ENCODE results near the gene ARPC4.

ARPC4 gene

GRCh38 chr3:9793161-9793781 lies 389 bp downstream of the ARPC4 start:
- DNase-seq (ENCODE audit: low read depth in 2 of 2), result no peak

- no peak for DNase-seq (ENCODE audit: low read depth in 2 of 2)
Observed at GRCh38 chr3:9794400-9794799, 1.5 kb downstream of the ARPC4 start.

- no peak for DNase-seq (ENCODE audit: low read depth in 2 of 2)
Observed at GRCh38 chr3:9795207-9795606, 2.3 kb downstream of the ARPC4 start.

GRCh38 chr3:9797196-9797945 lies 4.5 kb downstream of the ARPC4 start:
- no peak for DNase-seq (ENCODE audit: low read depth in 2 of 2)

- DNase-seq (ENCODE audit: low read depth in 2 of 2), result no peak
Observed at GRCh38 chr3:9800529-9800928, 7.6 kb downstream of the ARPC4 start.

DNA sequence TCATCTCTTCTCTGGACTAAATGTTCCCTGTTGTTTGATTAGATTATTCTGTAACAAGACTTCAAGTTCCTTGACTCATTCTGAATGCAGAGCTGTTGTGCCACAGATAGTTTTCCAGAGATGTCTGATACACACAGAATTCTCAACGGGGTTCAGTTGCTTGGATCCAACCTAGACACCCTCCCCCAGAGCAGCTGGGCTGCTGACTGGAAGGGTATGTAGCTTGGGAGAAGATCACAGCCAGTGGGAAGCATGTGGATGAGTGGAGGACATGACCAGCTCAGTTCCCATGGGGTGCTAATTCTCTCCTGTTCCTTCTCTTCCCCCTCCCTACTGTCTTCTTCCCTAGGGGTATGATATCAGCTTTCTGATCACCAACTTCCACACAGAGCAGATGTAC lies 10.6 kb downstream of the ARPC4 start:
- DNase-seq (ENCODE audit: low read depth in 2 of 2), result no peak

GRCh38 chr3:9804996-9805395 lies 12.1 kb downstream of the ARPC4 start:
- DNase-seq (ENCODE audit: low read depth in 2 of 2), result no peak

DNA sequence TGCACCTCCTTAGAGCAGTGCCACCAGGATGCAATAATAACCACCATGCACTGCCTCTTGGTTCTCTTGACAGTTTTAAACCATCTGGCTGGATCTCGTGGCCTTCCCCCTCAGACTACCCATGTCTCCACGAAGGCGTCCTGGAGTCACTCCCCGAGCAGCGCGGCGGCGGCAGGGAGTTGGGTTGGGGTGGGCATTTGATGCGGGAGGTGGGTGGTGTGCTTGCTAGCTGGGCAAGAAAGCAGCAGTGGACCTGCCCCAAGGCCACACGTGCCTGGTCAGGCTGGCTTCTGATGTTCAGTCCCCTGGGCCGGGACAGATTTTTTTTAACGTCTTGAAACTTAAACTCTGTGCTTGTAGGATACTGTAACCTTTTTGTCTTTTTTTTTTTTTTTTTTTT lies 13.3 kb downstream of the ARPC4 start:
- no peak for DNase-seq (ENCODE audit: low read depth in 2 of 2)

DNA sequence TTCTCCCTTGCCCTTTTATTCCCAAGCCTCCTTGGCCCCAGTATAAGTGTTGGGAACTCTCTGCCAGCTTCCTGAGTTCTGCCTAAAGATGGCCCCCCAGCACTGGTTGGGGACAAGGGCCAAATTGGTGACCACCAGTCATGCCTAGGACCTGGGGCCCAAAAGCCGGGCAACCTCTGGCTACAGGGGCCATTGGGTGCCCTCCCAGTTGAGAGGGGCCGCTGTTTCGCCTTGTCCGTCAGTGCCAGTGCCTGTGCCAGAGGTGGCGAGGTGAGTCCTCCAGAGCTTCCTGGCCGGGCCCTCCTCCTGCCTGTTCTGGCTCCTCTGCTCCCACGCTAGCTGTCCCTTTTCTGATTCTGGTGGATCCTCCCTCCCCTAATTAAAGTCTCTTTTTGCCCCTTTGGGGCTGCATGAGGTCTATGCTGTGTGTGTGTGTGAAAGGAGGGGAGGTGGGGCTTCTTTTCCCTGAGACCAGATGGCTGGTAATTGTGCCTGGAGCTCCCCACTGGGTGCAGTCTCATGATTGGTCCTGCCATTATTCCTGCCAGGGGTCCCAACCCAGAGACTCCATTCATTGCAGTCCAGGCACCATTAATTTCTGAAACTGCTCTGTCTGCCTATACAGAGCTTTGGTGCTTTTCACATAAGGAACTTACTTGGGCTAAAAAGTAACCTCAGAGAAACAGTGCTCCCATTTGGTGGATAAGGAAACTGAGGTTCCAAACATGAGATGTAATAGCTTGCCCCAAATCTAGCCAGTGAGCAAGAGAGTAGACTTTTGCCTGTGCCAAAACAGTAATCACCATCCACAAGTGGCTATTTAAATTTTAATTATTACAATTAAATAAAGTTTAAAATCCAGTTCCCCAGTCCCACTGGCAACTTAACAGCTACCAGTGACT lies 14.1 kb downstream of the ARPC4 start:
- no peak for DNase-seq (ENCODE audit: low read depth in 2 of 2)

DNA sequence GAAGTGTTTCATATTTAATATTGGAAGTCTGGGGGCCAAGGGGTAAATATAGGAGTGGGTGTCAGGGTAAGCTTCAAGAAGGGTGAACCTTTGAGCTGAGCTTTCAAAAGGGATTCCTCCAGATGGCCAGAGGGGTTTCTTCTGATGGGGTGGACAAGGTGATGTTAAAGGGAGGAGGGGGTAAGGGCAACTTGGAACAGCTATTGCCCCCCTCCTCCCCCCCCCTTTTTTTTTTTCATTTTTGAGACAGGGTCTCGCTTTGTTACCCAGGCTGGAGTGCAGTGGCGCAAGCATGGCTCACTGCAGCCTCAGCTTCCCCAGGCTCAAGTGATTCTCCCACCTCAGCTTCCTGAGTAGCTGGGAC lies 15.1 kb downstream of the ARPC4 start:
- no peak for DNase-seq (ENCODE audit: low read depth in 2 of 2)

GRCh38 chr3:9808345-9809037 lies 15.6 kb downstream of the ARPC4 start:
- DNase-seq (ENCODE audit: low read depth in 2 of 2), result no peak

- DNase-seq (ENCODE audit: low read depth in 2 of 2), result no peak
Observed at GRCh38 chr3:9809239-9809614, 16.3 kb downstream of the ARPC4 start.

DNA sequence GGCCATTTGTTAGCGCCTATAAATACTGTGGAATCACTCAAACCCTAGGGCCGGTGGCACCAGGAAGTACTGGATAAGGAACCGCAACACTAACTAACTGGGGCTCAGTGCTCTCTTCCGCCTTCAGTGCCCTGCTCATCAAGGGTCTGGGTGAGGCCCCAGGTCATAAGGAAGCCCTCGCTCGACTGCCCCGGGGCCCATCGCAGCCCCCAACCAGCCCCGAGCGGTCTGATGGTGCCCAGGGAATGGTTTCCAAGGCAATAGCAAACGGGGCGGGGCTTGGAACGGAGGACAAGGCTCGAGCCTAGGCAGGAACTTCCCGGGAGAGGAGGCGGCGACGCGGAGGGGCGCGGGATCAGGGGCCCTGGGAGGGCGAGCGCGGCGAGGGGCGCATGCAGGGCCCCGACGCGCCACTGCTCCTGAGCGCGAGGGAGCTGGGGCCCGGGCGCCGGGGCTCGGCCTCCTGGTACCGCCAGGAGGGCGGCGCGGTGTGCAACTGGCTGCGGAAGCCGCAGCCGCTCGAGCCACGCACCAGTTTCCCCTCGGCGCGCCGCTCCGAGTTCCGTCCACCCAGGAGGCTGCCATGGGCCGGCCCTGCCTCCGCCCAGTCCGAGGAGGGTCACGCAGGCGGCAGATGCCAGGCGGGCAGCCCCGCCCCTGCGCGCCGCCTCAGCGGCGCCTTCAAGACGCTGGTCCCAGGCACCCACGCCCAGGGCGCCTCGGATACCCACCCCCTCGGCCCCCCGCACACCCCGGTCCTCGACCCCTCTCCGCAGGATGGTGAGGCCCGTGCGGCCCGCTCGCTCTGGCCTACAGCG lies 16.9 kb downstream of the ARPC4 start, which contains the start of gene TTLL3:
Gene TTLL3, plus strand, starts transcription at position 648 of the 818 bp plus-strand sequence. CDS start 400 bp downstream, outside the sequence.
- no peak for DNase-seq (ENCODE audit: low read depth in 2 of 2)

DNA sequence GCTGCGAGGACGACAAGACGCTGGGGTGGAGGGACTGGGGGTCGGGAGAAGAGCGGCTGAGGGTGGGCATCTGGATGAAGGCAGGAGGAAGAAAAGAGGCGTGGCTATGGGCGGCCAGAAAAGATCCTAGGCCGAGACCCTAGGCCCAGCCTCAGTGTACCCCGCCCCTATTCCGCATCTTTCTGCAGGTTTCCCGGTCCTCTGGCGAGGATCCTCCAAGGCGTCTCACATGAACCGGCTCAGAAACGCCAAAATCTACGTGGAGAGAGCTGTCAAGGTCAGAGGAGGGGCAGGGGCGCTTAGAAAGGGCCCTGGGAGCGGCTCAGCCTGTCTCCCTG lies 17.5 kb downstream of the ARPC4 start:
- no peak for DNase-seq (ENCODE audit: low read depth in 2 of 2)

- DNase-seq (ENCODE audit: low read depth in 2 of 2), result no peak
Observed at GRCh38 chr3:9810846-9811245, 18.0 kb downstream of the ARPC4 start.

GRCh38 chr3:9812870-9813483 lies 20.1 kb downstream of the ARPC4 start:
- no peak for DNase-seq (ENCODE audit: low read depth in 2 of 2)

GRCh38 chr3:9815986-9816385 lies 23.1 kb downstream of the ARPC4 start:
- no peak for DNase-seq (ENCODE audit: low read depth in 2 of 2)

GRCh38 chr3:9817436-9817835 lies 24.6 kb downstream of the ARPC4 start:
- no peak for DNase-seq (ENCODE audit: low read depth in 2 of 2)

GRCh38 chr3:9818666-9819335 lies 25.9 kb downstream of the ARPC4 start:
- no peak for DNase-seq (ENCODE audit: low read depth in 2 of 2)

DNA sequence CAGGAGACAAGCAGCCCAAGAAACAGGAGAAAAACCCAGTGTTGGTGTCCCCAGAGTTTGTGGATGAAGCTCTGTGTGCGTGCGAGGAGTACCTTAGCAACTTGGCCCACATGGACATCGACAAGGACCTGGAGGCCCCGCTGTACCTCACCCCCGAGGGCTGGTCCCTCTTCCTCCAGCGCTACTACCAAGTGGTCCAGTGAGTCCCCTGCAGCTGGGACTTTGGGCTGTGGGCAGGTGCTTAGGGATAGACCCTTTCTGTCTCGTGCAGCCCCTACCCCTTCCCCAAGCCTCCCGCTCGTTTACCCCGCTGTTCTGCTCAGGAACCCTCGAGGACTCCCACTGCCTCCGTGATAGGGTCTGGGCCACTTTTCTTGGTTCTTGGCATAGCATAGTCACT lies 27.7 kb downstream of the ARPC4 start:
- no peak for DNase-seq (ENCODE audit: low read depth in 2 of 2)

Measured in stimulated activated CD4-positive, alpha-beta T cell treated with anti-CD3 and anti-CD28 coated beads, Interleukin-1b, Interleukin-23, amount 100 ng/mL, for 1 hour (primary cell).